Kasumi-1 (cell line): Measurements from ENCODE around the gene PHYKPL.
A peak's percentile ranks its signal among the peaks of the same experiment; 100 is the strongest.
"Not testable (repeated sequence)": the region's sequence is repeated elsewhere in the genome, so short reads cannot be mapped to it uniquely, and the experiment has no call there.

ENCODE experiments used
- DNase-seq, 2 experiments: peaks; one replicate each; lab custom pipeline; 2025; lab: John Stamatoyannopoulos, UW

The PHYKPL gene

DNA sequence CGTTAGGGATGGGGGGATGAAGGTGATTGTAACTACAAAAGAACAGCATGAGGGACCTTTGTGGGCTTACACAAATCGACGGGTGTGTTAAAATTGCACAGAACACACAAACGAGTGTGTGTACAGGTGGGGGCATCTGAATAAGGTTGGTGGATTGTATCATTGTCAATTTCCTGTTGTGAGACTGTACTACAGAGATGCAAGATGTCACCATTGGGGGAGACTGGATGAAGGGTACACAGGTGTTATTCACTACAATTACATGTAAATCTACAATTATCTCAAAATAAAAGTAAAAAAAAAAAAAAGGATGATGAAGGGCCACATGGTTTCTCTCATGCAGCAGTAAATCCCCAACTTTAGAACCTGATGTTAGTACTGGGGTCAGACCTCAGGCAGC, 31.4 kb upstream of the PHYKPL start:
- no peak for DNase-seq

DNA sequence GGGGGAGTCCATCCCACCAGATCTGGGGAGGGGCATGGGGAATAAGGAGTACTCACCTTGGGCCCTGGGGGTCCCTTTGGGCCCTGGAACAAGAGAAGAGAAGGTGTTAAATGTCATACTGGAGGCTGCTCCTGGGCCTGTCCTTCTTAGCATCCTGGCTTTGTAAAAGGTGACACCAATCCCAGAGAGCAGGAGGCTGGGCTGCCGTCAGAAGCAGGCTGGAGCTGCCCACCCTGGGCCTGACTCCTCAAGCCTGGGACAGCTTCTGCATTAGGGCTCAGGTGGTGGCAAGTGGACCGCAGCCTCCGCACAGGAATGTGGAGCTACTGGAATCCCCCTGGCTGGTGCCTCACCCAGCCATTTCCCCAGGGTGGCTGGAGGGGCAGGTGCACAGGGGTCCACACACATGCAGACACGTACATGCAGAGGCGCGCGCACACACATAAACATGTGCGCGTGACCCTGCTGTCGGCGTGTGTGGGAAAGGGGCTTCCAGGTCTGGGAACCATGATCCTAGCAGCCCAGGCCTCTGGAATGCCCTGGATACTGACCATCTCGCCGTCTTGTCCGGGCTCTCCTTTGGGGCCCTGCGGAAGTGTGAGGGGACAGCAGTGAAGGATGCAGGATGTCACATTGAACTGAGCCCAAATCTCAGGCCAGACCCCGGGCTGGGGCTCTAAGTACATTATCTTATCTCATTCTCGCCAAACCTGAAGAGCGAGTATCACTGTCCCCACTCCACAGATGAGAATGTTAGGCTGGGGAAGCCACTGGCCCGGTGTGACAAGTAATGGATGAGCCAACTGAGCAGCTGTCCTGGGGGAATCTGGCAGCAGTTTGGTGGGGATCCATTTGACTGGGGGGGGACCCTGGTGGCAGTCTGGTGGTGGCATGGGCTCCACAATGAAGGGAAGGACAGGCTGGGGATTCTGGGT, 29.3 kb upstream of the PHYKPL start:
- DNase-seq = no peak

DNA sequence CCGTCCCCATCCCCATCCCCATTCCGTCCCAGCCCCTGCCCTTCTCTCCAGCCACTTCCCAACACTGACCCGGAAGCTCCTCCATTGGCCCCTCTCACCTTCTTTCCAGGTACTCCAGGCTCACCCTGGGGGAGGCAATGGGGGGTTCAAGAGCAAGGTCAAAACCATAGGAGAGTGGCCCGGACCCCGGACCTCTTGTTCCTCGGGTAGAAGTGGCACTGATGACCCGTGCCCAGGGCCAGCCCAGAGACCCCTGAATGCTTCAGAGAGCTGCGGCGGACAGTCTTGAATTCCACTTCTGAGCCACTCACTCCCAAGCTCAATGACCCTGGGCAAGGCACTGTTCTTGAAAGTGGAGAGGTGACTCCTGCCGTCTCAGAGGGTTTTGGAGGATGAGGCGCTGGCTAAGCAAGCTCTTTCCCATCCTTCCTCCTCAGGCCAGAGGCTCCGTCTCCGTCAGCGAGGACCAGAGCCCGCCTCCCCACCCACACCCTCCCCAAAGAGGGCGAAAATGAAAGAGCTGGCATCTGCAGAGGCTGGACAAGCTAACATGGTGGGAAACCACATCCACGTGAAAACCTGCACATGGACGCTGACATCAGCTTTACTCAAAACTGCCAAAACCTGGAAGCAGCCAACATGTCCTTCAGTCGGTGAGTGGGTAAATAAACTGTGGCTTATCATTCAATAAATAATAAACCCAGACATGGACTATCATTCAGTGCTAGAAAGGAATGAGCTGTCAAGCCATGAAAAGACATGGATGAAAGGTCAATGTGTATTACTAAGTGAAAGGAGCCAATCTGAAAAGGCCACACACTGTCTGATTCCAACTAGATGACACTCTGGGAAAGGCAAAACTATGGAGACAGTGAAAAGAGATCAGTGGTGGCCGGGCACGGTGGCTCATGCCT, 27.3 kb upstream of the PHYKPL start:
- DNase-seq = no peak

DNA sequence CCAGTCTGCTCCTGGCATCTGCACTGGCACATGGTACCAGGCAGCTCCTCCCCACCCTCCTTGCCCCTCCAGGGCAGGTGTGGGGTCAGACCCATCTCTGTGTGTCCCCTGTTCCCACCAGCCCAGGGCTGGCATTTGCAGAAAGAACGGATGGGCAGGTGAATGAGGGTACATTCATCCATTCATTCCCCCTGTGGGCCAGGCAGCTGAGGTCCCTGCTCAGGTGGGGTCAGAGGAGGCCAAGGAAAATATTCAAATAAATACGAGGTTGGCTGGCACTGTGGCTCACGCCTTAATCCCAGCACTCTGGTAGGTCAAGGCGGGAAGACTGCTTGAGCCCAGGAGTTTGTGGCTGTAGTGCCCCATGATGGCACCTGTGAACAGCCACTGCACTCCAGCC, 25.0 kb upstream of the PHYKPL start:
- DNase-seq = no peak

DNA sequence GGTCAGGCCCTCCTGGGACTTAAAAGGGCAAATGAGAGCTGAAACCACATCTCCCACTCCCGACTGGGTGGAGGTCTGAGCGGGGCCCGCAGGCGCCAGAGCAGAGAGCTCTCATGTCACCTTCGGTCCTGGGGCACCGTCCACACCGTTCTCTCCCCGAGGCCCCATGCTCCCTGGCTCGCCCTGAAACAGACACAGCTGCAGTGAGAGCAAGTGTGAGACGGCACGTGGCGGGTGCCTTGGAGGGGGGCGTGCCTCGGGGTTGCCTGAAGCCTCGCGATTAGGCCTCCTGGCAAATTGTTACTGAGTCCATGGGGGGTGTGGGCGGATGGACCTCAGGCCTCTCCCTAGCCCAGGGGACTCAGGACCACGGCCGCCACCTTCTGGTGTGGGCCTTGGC, 24.1 kb upstream of the PHYKPL start:
- no peak for DNase-seq

DNA sequence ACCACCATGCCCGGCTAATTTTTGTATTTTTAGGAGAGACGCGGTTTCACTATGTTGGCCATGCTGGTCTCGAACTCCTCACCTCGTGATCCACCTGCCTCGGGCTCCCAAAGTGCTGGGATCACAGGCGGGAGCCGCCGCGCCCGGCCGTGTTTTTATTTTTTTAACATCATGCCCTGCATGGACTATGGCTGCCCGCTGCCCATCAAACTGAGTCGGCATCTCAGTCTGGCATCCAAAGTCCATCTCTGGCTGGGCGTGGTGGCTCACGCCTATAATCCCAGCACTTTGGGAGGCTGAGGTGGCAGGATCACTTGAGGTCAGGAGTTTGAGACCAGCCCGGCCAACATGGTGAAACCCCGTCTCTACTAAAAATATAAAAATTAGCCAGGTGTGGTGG, 21.0 kb upstream of the PHYKPL start:
- not testable (repeated sequence) for DNase-seq

DNA sequence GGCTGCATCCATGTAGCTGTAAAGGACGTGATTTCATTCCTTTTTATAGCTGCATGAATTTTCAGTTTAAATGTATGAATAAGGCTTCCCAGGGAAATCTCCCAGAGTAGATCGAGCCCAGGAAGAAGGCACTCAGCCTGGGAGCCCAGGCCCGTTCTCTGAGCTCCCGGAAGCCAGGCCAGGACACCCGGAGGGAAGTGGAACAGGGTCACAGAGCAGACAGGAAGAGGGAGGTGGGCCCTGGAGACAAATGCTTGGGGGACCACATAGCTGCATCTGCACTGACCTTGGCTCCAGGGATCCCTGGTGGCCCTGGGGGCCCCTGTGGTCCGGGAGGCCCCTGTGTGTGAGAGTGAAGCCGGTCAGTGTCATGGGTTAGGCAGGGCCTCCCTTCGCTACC, 19.7 kb upstream of the PHYKPL start:
- DNase-seq = no peak

DNA sequence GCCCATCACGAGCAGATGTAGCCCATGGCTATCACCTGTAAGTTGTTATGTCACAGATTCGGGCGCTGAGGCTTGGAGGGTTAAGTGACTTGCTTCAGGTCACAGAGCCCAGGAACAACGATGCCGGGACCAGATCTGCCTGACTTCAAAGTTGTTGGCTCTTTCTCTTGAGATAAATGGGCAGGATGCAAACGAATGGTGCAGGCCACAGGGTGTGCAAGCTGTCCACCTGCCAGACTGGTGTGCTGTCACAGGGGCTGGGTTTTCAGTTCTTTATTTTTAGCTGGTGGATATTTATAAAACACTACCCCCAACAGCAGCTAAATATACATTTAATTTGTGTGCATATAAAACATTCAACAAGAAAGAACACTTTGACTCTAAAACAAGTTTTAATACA, 17.7 kb upstream of the PHYKPL start:
- DNase-seq = no peak

DNA sequence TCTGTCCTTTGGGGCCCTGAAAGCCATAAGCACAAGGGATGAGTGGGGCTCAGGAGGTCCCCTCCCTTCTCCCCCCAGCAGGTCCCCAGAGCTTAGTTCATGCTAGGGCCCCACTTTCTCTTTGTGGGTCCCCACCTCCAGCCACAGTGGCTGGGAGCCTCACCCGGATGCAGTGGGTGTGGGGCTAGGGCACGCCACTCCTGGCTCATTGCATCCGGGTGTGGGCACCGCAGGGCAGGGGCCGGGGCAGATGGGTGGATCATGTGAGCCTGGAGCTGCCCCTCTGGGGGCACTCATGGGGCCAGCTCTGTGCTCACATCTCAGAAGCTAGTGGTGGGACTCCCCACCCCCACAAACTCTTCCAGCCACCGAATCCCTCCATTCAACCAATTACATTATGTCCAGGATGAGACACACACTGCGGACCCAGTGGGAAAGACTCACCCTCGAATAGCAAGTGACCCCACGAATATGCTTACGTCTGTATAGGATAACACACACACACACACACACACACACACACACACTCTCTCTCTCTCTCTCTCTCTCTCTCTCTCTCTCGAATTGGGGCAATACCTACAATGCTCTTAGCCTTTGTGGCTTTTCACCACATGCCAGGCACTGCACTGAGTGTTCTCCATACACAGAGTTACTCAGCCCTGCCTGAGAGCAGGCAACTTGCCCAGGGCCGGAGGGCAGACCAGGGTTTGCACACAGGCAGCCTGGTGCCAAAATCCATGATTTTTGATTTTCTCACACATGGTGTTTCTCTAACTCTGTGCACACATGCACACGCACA, 16.8 kb upstream of the PHYKPL start:
- peak; percentile 16 to 23 for DNase-seq

DNA sequence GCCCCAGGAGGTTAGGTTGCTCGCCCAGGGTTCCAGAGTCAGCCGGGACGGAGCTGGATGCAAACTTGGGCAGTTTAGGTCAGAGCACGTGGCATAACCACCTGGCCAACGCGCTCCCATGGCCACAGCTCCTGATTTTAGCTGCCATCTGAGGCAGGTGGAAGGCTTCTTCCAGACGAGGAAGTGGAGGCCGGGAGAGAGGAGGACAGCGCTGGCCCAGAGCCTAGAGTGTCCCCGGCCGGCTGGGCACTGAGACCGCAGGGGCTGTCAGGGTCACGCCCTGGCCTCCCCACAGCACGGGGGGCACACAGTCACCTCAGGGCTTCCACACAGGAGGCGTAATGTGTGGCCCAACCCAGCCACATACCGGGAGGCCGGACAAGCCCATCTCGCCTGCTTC, 16.1 kb upstream of the PHYKPL start:
- no peak for DNase-seq

DNA sequence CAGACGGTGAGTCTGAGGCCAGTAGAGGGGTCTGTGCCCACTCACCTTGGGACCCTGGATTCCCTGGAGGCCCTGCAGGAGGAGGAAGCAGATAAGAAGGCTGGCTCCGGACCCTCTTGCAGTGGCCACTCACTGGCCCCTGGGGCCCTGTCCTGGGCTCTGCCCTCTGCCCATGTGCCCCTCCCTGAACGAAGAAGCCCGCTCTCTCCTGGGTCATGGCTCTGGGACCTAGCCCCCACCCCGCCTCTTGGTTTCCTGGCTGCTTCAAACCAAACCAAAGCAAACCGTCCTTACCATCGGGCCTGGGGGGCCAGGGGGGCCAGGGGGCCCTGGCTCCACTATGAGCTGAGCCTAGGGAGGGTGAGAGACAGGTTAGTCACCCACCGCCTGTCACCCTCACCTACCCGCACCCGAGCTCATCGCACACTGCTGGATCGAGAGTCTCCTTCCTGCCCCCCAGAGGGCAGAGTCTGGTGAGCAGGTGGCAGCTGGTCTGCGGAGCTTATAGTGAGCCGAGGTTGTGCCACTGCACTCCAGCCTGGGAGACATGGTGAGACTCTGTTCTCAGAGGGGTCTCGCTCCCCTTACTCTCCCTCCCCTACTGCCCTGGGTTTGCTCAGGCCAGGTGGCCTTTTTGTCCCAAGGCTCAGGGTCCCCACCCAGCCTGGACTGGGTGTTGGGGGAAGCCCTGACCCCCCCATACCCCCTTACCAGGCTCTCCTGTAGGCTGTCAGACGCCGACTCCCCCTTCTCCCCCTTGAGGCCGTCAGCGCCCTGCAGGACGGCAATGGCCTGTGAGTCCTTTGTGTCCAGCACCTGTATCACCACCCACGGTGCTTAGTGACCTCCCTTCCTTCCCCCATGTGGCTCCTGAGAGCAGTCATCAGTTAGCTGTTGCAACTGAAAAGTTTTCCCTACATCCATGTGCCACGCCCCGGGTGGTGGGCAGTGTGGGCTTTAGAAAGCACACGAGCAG, 15.2 kb upstream of the PHYKPL start:
- DNase-seq = no peak

DNA sequence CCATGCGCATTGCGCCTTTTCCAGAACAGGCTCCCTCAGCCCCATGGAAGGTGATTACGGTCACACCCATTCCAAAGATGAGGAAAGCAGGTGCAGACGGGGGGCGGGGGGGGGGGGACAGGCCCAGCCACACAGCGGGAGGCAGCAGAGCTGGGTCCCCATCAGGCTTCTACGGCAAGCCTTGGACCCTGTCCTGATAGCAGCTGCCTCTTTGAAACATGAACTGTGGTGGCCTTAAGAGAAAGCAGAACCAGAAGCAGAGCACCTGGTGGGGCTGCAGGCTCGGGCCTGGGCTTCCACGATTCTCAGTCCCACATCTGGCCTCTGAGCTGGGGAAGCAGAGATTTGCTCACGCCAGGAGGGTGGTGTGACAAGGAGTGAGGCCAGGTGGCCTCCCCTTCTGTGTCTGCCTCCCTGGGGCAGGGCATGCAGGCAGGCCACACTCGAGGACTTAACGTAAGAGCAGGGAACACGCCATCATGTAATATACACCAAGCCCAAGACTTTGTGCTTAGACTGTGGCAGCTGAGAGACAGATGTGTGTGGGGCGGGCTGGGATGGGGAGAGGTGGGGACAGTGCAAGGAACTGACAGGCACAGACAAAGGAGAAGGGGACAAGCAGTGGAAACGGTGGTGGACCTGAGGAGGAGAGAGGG, 14.2 kb upstream of the PHYKPL start:
- no peak for DNase-seq

DNA sequence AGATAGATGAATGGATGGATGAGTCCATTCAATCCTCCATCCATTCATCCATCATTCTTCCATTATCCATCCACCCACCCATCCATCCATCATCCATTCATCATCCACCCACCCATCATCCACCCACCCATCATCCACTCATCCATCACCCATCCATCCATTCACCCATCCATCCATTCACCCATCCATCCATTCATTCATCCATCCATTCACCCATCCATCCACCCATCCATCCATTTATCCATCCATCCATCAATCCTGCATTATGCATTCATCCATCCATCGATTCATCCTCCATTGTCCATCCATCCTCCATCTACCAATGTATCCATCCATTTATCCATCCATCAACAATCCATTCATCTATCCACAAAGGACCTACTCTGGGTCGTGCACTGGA, 12.8 kb upstream of the PHYKPL start:
- no peak for DNase-seq

DNA sequence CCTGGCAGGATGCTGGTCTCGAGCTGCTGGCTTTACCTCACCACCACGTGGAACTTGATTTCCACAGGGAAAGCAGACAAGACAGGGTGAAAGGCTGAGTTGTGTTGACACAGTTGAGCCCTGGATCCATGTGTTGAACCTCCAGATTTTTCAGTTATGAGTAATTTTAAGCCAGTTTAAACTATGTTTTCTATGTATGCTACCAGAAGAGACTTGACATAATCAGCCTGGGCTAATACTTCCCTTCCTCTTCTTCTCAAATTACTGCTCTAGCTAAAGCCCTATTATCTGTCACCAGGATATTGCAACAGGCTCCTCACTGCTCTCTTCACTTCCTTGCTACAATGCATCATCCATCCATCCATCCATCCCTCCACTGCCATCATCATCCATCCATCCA, 12.0 kb upstream of the PHYKPL start:
- peak; percentile 79 to 86 for DNase-seq

DNA sequence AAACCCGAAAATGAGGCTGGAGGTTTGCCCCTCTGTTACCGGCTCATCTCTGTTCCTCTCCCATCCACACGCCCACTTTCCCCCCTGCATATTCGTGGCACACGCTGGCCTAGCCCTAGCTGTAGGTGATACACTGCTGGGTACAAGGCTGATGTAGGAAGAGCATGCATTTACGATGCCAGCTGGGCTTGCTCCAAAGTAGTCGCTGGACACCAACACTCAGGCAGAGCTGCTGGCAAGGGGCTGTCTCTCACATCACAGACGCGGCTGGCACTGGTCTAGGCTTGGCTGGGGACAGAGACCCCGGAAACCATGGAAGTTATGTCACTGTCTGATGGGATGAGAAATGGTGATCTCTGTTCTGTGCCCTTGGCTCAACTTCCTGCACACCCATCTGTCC, 9.8 kb upstream of the PHYKPL start:
- no peak for DNase-seq

DNA sequence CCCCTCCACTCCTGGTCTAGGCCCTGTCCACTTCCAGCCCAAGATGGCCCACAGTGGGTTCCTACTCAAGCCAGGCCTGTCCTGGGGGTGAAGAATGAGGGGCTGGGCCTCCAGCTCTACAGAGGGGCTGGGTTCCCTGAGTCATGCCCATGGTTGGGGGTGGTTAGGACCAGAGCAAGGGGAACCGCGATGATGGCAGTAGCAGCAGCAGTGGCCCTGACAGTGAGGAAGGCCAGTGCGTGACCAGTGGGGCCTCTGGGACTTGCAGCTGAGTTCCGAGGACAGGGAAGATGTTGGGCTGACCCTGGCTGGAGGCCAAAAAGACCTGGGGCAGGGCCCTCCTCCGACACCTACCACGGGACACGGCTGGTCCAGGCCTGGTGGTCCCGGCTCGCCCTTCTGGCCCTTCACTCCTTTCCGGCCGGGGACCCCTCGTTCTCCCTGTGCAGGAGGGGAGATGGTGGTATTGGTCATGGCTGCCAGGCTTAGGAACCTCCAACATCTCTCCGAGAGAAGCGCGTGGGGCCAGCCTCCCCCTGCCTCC, 9.2 kb upstream of the PHYKPL start:
- no peak for DNase-seq

DNA sequence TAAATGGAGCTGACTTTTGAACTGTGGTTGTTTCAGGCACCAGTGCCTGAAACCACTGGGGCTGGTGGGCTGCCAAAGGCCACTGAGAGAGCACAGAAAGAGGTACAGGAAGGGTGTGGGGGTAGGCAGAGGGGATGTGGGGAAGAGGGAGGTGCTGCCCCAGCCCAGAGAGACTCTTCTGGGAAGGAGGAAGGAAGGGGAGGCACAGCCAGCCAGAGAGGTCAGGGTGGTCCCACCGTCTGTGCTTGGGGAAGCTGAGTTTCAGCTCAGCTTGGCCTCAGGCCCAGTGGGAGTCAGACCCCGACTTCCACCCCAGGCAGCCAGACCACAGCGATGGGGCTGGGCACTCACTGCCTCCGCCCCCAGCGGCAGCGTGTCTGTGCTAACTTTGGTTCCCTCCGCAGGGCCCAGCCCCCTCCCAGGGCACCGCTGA, 8.6 kb upstream of the PHYKPL start:
- peak; percentile 97 for DNase-seq

DNA sequence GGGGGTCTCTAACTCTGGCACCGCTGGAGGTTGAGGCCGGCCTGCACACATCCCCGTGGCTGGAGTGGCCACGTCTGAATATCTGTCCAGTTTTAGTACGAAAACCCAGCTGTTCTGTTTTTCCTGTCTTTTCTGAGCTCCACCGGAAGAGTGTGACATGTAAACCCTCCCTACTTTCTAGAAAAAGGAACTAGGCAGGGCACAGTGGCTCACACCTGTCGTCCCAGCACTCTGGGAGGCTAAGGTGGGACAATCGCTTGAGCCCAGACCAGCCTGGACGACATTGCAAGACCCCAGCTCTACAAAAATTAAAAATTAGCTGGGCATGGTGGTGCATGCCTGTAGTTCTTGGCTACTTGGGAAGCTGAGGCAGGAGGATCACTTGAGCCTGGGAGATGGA, 8.2 kb upstream of the PHYKPL start:
- DNase-seq = peak; percentile 37 to 53

DNA sequence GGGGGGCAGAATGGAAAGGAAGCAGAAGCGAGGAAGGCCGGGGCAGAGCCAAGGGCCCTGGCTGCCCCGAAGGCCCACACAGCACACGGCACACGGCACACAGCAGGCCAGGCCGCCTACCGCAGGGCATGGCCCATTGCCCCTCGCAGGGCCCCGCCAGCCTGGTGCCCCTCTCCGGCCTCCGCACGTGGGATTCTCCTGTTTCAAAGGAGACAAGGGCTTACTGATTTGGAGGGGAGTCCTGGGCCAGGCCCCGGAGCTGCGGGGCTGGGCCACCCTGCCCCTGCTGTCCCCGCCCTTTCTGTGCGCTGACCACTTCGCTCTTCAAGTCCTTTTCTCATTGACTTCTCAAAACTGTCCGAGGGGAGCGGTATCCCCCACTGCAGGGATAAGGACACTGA, 7.7 kb upstream of the PHYKPL start:
- DNase-seq = no peak
